Measurements from ENCODE around the gene LRP2. TPM values are rescaled to one million over a fixed set of nuclear protein-coding genes. Genes with fewer than 3 reads are reported as not detected.
"Not testable (repeated sequence)": the region's sequence is repeated elsewhere in the genome, so short reads cannot be mapped to it uniquely, and the experiment has no call there.

The LRP2 gene
- total RNA-seq, 1 donor from 2014 or later, result not detected

- Mint-ChIP-seq H3K4me1 (ENCODE audit: low read depth, unreplicated experiment) (no peaks in the 10 kb centered on the region), H3K36me3 (ENCODE audit: unreplicated experiment) (no peaks in the 10 kb centered on the region), H3K27ac (ENCODE audit: unreplicated experiment) (no peak overlapping the region), H3K27me3 (ENCODE audit: unreplicated experiment) (no peaks in the 10 kb centered on the region), H3K9me3 (ENCODE audit: unreplicated experiment) (no peaks in the 10 kb centered on the region), H3K4me3 (ENCODE audit: unreplicated experiment) (no peak overlapping the region)
- TF ChIP-seq CTCF (IDR thresholded peaks at IDR 0.05; ENCODE audit: partially characterized antibody, unreplicated experiment), result no peak
- DNase-seq, result no peak
Observed at GRCh38 chr2:169328785-169329184, 33.5 kb downstream of the LRP2 start.

- not testable (repeated sequence) for H3K27me3 Mint-ChIP-seq (ENCODE audit: unreplicated experiment); H3K4me3 Mint-ChIP-seq (ENCODE audit: unreplicated experiment); DNase-seq; H3K9me3 Mint-ChIP-seq (ENCODE audit: unreplicated experiment); H3K36me3 Mint-ChIP-seq (ENCODE audit: unreplicated experiment); H3K27ac Mint-ChIP-seq (ENCODE audit: unreplicated experiment); H3K4me1 Mint-ChIP-seq (ENCODE audit: low read depth, unreplicated experiment)
Observed at GRCh38 chr2:169327837-169328236, 34.5 kb downstream of the LRP2 start.

- H3K27me3 Mint-ChIP-seq (ENCODE audit: unreplicated experiment); H3K9me3 Mint-ChIP-seq (ENCODE audit: unreplicated experiment); H3K36me3 Mint-ChIP-seq (ENCODE audit: unreplicated experiment); H3K27ac Mint-ChIP-seq (ENCODE audit: unreplicated experiment); H3K4me1 Mint-ChIP-seq (ENCODE audit: low read depth, unreplicated experiment); H3K4me3 Mint-ChIP-seq (ENCODE audit: unreplicated experiment); DNase-seq: not testable (repeated sequence)
Observed at GRCh38 chr2:169325886-169326285, 36.4 kb downstream of the LRP2 start.

GRCh38 chr2:169324581-169325260 lies 37.6 kb downstream of the LRP2 start:
- DNase-seq, result no peak
- TF ChIP-seq CTCF (IDR thresholded peaks at IDR 0.05; ENCODE audit: partially characterized antibody, unreplicated experiment), result no peak
- Mint-ChIP-seq H3K27ac (ENCODE audit: unreplicated experiment) (no peak overlapping the region), H3K27me3 (ENCODE audit: unreplicated experiment) (no peaks in the 10 kb centered on the region), H3K9me3 (ENCODE audit: unreplicated experiment) (no peaks in the 10 kb centered on the region), H3K4me3 (ENCODE audit: unreplicated experiment) (no peak overlapping the region), H3K36me3 (ENCODE audit: unreplicated experiment) (no peaks in the 10 kb centered on the region), H3K4me1 (ENCODE audit: low read depth, unreplicated experiment) (no peaks in the 10 kb centered on the region)

GRCh38 chr2:169323841-169324240 lies 38.5 kb downstream of the LRP2 start:
- no peaks in the 10 kb centered on the region for H3K27me3 Mint-ChIP-seq (ENCODE audit: unreplicated experiment)
- H3K4me1 Mint-ChIP-seq (ENCODE audit: low read depth, unreplicated experiment), result no peaks in the 10 kb centered on the region
- no peak overlapping the region for H3K27ac Mint-ChIP-seq (ENCODE audit: unreplicated experiment)
- TF ChIP-seq CTCF (IDR thresholded peaks at IDR 0.05; ENCODE audit: partially characterized antibody, unreplicated experiment), result no peak
- no peak overlapping the region for H3K4me3 Mint-ChIP-seq (ENCODE audit: unreplicated experiment)
- H3K9me3 Mint-ChIP-seq (ENCODE audit: unreplicated experiment), result no peaks in the 10 kb centered on the region
- no peak for DNase-seq
- H3K36me3 Mint-ChIP-seq (ENCODE audit: unreplicated experiment), result no peaks in the 10 kb centered on the region

- Mint-ChIP-seq H3K27ac (ENCODE audit: unreplicated experiment) (no peak overlapping the region), H3K4me1 (ENCODE audit: low read depth, unreplicated experiment) (no peaks in the 10 kb centered on the region), H3K4me3 (ENCODE audit: unreplicated experiment) (no peak overlapping the region), H3K27me3 (ENCODE audit: unreplicated experiment) (no peaks in the 10 kb centered on the region), H3K9me3 (ENCODE audit: unreplicated experiment) (no peaks in the 10 kb centered on the region), H3K36me3 (ENCODE audit: unreplicated experiment) (no peaks in the 10 kb centered on the region)
- DNase-seq, result no peak
- no peak for TF ChIP-seq CTCF (IDR thresholded peaks at IDR 0.05; ENCODE audit: partially characterized antibody, unreplicated experiment)
Observed at GRCh38 chr2:169320561-169320960, 41.8 kb downstream of the LRP2 start.
